Vagina (tissue), 2 donors: Measurements from ENCODE around the gene CORO6. TPM values are rescaled to one million over a fixed set of nuclear protein-coding genes. Genes with fewer than 3 reads are reported as not detected.

ENCODE experiments used
- DNase-seq, 2 donors: peaks; one replicate each; pipeline ENCODE4 v3.0.0-alpha.2; 2017; ENCODE audit errors: extremely low spot score in 2 of 2
- H3K27ac ChIP-seq: fragments of 200-600 bp; sonication (generic); one replicate; pipeline ENCODE4 v1.5.1; 2019
- H3K27me3 ChIP-seq: fragments of 200-600 bp; sonication (generic); one replicate; pipeline ENCODE4 v1.5.1; 2019
- H3K36me3 ChIP-seq, 2 donors: fragments of 200-600 bp; sonication (generic); one replicate each; pipeline ENCODE4 v1.5.1; 2017 to 2019
- H3K4me1 ChIP-seq: fragments of 200-600 bp; sonication (generic); one replicate; pipeline ENCODE4 v1.5.1; 2019
- H3K4me3 ChIP-seq, 2 donors: fragments of 200-600 bp; sonication (generic); 1 replicate in 1 of 2; 2 replicates in 1 of 2; pipeline ENCODE4 v1.5.1; 2016 to 2019
- H3K9me3 ChIP-seq: fragments of 200-600 bp; sonication (generic); one replicate; pipeline ENCODE4 v1.5.1; 2019
- POLR2A ChIP-seq, 2 donors: fragments of 450-650 bp; IDR thresholded peaks; one replicate each; pipeline ENCODE4 v1.6.1; 2017; ENCODE audit warnings: antibody characterized with exemption in 2 of 2, mild to moderate bottlenecking in 2 of 2, moderate library complexity in 2 of 2
- POLR2AphosphoS5 ChIP-seq, 2 donors: sonication (generic); formaldehyde crosslinking; IDR thresholded peaks; one replicate each; pipeline ENCODE4 v1.9.0; 2017; ENCODE audit warnings: antibody characterized with exemption in 2 of 2, mild to moderate bottlenecking in 2 of 2, low read depth in 1 of 2; ENCODE audit not compliant: insufficient read depth in 1 of 2
- intact Hi-C: fragments of 100-400 bp; cut with DNase I; formaldehyde crosslinking; loops from one replicate; pipeline ENCODE4 v1.15.1; 2023
- total RNA-seq: library from RNA; depleted of rRNA; stranded (reverse); fragments of >200 nt; gene quantifications from one replicate; pipeline ENCODE4 v1.2.3, GENCODE V29; 2016
- TF ChIP-seq, protein P1 (sequence below), 3 experiments: fragments of 450-650 bp in 2 of 3; fragments of 200-600 bp in 1 of 3; sonication (generic) in 1 of 3; IDR thresholded peaks; one replicate each; pipeline ENCODE4 v1.5.1; 2017 to 2019; ENCODE audit warnings: antibody characterized with exemption in 3 of 3, mild to moderate bottlenecking in 2 of 3, moderate library complexity in 2 of 3

The CORO6 gene
- total RNA-seq, 1 donor from 2014 or later: 23.6 TPM

- Histone ChIP-seq H3K4me3 (no peak overlapping the region), H3K27me3 (no peaks in the 10 kb centered on the region), H3K9me3 (no peaks in the 10 kb centered on the region), H3K4me1 (peaks cover 40% of the 10 kb centered on the region), H3K27ac (no peak overlapping the region), H3K36me3 (no peaks in the 10 kb centered on the region)
- intact Hi-C loops: no loop called here
- TF ChIP-seq, protein P1, sequence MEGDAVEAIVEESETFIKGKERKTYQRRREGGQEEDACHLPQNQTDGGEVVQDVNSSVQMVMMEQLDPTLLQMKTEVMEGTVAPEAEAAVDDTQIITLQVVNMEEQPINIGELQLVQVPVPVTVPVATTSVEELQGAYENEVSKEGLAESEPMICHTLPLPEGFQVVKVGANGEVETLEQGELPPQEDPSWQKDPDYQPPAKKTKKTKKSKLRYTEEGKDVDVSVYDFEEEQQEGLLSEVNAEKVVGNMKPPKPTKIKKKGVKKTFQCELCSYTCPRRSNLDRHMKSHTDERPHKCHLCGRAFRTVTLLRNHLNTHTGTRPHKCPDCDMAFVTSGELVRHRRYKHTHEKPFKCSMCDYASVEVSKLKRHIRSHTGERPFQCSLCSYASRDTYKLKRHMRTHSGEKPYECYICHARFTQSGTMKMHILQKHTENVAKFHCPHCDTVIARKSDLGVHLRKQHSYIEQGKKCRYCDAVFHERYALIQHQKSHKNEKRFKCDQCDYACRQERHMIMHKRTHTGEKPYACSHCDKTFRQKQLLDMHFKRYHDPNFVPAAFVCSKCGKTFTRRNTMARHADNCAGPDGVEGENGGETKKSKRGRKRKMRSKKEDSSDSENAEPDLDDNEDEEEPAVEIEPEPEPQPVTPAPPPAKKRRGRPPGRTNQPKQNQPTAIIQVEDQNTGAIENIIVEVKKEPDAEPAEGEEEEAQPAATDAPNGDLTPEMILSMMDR (IDR thresholded peaks at IDR 0.05): no peak
- no peak for TF ChIP-seq POLR2A (IDR thresholded peaks at IDR 0.05)
- no peak for TF ChIP-seq POLR2AphosphoS5 (IDR thresholded peaks at IDR 0.05; ENCODE audit: insufficient read depth in 1 of 2, low read depth in 1 of 2)
- no peak for DNase-seq
These were observed 10.7 kb downstream of the CORO6 start for GRCh38 chr17:29612094-29612403.

DNA sequence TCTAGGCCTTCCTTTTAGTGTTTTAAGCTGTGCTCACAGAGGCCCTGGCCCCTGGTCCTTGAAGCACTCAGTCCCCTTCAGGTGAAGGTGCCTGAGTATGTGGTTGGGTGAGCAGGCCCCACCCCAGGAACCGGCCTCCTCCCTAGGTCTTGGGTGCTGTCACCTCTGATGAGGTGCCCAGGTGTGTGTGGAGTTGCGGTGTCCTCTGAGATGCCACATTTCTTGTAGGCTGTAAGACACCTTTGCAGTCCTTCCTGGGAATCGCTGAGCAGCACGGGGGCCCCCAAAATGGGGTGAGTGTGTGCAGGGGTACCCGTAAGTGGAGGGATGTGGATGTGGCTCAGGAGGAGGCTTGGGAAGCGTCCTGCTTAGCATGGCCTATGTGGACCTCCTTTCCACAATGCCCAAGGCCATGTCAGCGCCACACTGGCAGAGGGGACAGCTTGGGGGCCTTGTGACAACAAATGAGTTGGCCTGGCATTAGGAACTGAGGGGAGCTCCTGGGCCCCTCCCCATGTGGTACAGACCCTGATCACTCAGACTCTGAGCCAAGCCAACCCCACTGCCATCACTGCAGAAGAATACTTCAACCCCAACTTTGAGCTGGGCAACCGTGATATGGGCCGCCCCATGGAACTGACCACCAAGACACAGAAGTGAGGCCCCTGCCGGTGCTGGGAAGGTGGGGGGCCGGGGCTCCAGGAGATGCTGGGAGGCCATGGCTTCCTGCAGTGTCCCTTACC is 11.2 kb downstream of the CORO6 start:
- intact Hi-C loops: no loop called here
- DNase-seq: no peak
- TF ChIP-seq POLR2A (IDR thresholded peaks at IDR 0.05) (no peak), POLR2AphosphoS5 (IDR thresholded peaks at IDR 0.05; ENCODE audit: insufficient read depth in 1 of 2, low read depth in 1 of 2) (no peak)
- TF ChIP-seq, protein P1 (IDR thresholded peaks at IDR 0.05): no peak
- H3K36me3 ChIP-seq: no peaks in the 10 kb centered on the region
- H3K27me3 ChIP-seq: no peaks in the 10 kb centered on the region
- no peak overlapping the region for H3K27ac ChIP-seq
- no peaks in the 10 kb centered on the region for H3K9me3 ChIP-seq
- H3K4me3 ChIP-seq: no peak overlapping the region
- H3K4me1 ChIP-seq: peaks cover 34% of the 10 kb centered on the region

DNA sequence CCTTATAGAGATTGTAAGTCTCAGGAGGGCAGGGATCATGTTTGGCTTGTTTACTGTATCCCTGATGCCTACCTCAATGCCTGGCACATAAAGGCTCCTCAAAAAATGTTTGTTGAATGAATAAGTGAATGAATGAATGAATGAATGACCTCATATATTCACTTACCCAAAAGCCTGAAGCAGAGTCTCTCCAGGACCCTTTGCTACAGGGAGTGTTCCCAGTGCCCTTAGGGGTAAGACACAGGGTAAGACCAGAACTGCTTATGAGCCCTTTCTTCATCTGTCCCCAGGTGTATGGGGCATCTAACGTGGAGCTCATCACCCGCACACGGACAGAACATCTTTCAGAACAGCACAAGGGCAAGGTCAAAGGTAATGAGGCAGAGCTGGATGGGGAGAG is 12.3 kb downstream of the CORO6 start:
- intact Hi-C loops: no loop called here

GRCh38 chr17:29608986-29609385 is 13.7 kb downstream of the CORO6 start:
- Histone ChIP-seq H3K9me3 (no peaks in the 10 kb centered on the region), H3K27ac (no peak overlapping the region), H3K4me3 (no peak overlapping the region), H3K4me1 (peaks cover 11% of the 10 kb centered on the region), H3K36me3 (no peaks in the 10 kb centered on the region), H3K27me3 (no peaks in the 10 kb centered on the region)
- intact Hi-C loops: no loop called here
- DNase-seq: no peak
- TF ChIP-seq POLR2A (IDR thresholded peaks at IDR 0.05): no peak
- TF ChIP-seq, protein P1 (IDR thresholded peaks at IDR 0.05): no peak
- TF ChIP-seq POLR2AphosphoS5 (IDR thresholded peaks at IDR 0.05; ENCODE audit: insufficient read depth in 1 of 2, low read depth in 1 of 2): no peak

More for the DNA sequence above, 12.3 kb downstream of the CORO6 start:
- TF ChIP-seq, protein P1 (IDR thresholded peaks at IDR 0.05): no peak
- TF ChIP-seq POLR2A (IDR thresholded peaks at IDR 0.05) (no peak), POLR2AphosphoS5 (IDR thresholded peaks at IDR 0.05; ENCODE audit: insufficient read depth in 1 of 2, low read depth in 1 of 2) (no peak)
- no peak overlapping the region for H3K4me3 ChIP-seq
- no peak for DNase-seq
- H3K27ac ChIP-seq: no peak overlapping the region
- no peaks in the 10 kb centered on the region for H3K9me3 ChIP-seq
- H3K36me3 ChIP-seq: no peaks in the 10 kb centered on the region
- H3K4me1 ChIP-seq: peaks cover 25% of the 10 kb centered on the region
- no peaks in the 10 kb centered on the region for H3K27me3 ChIP-seq

DNA sequence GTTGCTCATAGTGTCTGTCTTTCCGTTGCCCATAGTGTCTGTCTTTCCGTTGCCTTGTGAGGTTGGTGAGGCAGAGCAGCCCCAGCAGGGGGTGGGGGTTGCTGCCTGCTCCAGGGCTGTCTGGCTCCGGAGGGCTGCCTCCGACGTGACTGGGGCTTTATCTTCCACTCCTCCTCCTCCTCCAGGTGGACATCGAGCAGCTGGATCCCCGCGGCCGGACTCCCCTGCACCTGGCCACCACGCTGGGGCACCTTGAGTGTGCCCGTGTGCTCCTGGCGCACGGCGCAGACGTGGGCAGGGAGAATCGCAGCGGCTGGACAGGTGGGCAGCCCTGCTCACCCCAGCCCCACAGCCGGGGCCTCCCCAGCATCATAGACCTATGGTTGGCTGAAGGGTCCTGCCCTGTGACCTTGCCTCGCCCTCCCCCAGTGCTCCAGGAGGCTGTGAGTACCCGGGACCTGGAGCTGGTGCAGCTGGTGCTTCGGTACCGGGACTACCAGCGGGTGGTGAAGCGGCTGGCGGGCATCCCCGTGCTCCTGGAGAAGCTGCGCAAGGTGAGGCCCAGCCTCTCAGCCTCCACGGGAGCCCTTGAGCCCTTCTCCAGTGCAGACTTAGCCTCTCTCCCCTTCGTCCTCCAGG is 15.0 kb downstream of the CORO6 start:
- H3K27me3 ChIP-seq: no peaks in the 10 kb centered on the region
- no peaks in the 10 kb centered on the region for H3K9me3 ChIP-seq
- H3K27ac ChIP-seq: no peak overlapping the region
- TF ChIP-seq POLR2AphosphoS5 (IDR thresholded peaks at IDR 0.05; ENCODE audit: insufficient read depth in 1 of 2, low read depth in 1 of 2): no peak
- no peak for TF ChIP-seq POLR2A (IDR thresholded peaks at IDR 0.05)
- TF ChIP-seq, protein P1 (IDR thresholded peaks at IDR 0.05): no peak
- H3K36me3 ChIP-seq: no peaks in the 10 kb centered on the region
- no peaks in the 10 kb centered on the region for H3K4me1 ChIP-seq
- no peak for DNase-seq
- intact Hi-C loops: no loop called here
- no peak overlapping the region for H3K4me3 ChIP-seq
